ENCODE results near the gene PGLYRP4. TPM values are rescaled to one million over a fixed set of nuclear protein-coding genes. Genes with fewer than 3 reads are reported as not detected.

Gene PGLYRP4
- total RNA-seq, 1 experiment from 2014 or later = not detected

- no peak overlapping the region for H3K27ac ChIP-seq (ENCODE audit: low read length)
- CTCF ChIA-PET = no interaction called here
- no peak for DNase-seq (ENCODE audit: low read depth, low spot score)
- peaks cover 14% of the 10 kb centered on the region for H3K27me3 ChIP-seq (ENCODE audit: control insufficient read depth, insufficient read depth, low read length)
- POLR2A ChIA-PET = no interaction called here
- H3K4me3 ChIP-seq (ENCODE audit: low read depth in 2 of 2, low read length in 2 of 2) = no peak overlapping the region
- no peaks in the 10 kb centered on the region for H3K4me1 ChIP-seq (ENCODE audit: control insufficient read depth, insufficient read depth, low read length)
- H3K9me3 ChIP-seq (ENCODE audit: control insufficient read depth, insufficient read depth, low read depth, low read length) = no peaks in the 10 kb centered on the region
- in situ Hi-C loops (cut with HindIII; ENCODE audit: low pct_unique_long_range_greater_than_20kb, low sequenced_read_pairs) = no loop called here
- ATAC-seq = no peak
- BruUV-seq (replicated peaks) = no TSS peak
- TF ChIP-seq CTCF (IDR thresholded peaks at IDR 0.05) (no peak), TCF7L2 (IDR thresholded peaks at IDR 0.05; ENCODE audit: low read depth, low read length) (no peak), REST (IDR thresholded peaks at IDR 0.05; ENCODE audit: insufficient read depth in 1 of 2, low read depth in 2 of 2, low read length in 1 of 2) (no peak), POLR2AphosphoS5 (IDR thresholded peaks at IDR 0.05; ENCODE audit: low read depth, low read length) (no peak), SIN3A (IDR thresholded peaks at IDR 0.05; ENCODE audit: borderline replicate concordance, insufficient read depth, low read depth, low read length) (no peak)
- no peaks in the 10 kb centered on the region for H3K36me3 ChIP-seq (ENCODE audit: control insufficient read depth, insufficient read depth, low read length)
- intact Hi-C loops (cut with micrococcal nuclease; ENCODE audit: unreplicated experiment) = no loop called here
Measured at GRCh38 chr1:153379591-153379990, 30.9 kb upstream of the PGLYRP4 start.

GRCh38 chr1:153375511-153375910 is 26.9 kb upstream of the PGLYRP4 start, which contains the start of gene S100A12:
Gene S100A12 (minus strand): TSS chr1:153375621. CDS start chr1:153374592, 1,029 bp downstream.
- in situ Hi-C loops (cut with HindIII; ENCODE audit: low pct_unique_long_range_greater_than_20kb, low sequenced_read_pairs) = no loop called here
- DNase-seq (ENCODE audit: low read depth, low spot score) (no peak), ATAC-seq (no peak)
- CTCF ChIA-PET = no interaction called here
- no peaks in the 10 kb centered on the region for H3K36me3 ChIP-seq (ENCODE audit: control insufficient read depth, insufficient read depth, low read length)
- TF ChIP-seq REST (IDR thresholded peaks at IDR 0.05; ENCODE audit: insufficient read depth in 1 of 2, low read depth in 2 of 2, low read length in 1 of 2) (no peak), POLR2AphosphoS5 (IDR thresholded peaks at IDR 0.05; ENCODE audit: low read depth, low read length) (no peak), TCF7L2 (IDR thresholded peaks at IDR 0.05; ENCODE audit: low read depth, low read length) (no peak), CTCF (IDR thresholded peaks at IDR 0.05) (no peak), SIN3A (IDR thresholded peaks at IDR 0.05; ENCODE audit: borderline replicate concordance, insufficient read depth, low read depth, low read length) (no peak)
- intact Hi-C loops (cut with micrococcal nuclease; ENCODE audit: unreplicated experiment) = no loop called here
- POLR2A ChIA-PET = no interaction called here
- H3K27me3 ChIP-seq (ENCODE audit: control insufficient read depth, insufficient read depth, low read length) = peaks cover 16% of the 10 kb centered on the region
- no TSS peak for BruUV-seq (replicated peaks)
- H3K27ac ChIP-seq (ENCODE audit: low read length) = no peak within 1 kb of the TSS
- H3K9me3 ChIP-seq (ENCODE audit: control insufficient read depth, insufficient read depth, low read depth, low read length) = no peaks in the 10 kb centered on the region
- no peak within 1 kb of the TSS for H3K4me3 ChIP-seq (ENCODE audit: low read depth in 2 of 2, low read length in 2 of 2)
- H3K4me1 ChIP-seq (ENCODE audit: control insufficient read depth, insufficient read depth, low read length) = no peaks in the 10 kb centered on the region

Measured in Panc1 (cell line).